PC-9 (cell line): Measurements from ENCODE around the gene VWDE.

Source experiments
- CTCF ChIP-seq: fragments of 200-600 bp; sonication (generic); conservative IDR thresholded peaks from 2 replicates; pipeline ENCODE4 v1.6.1; 2017; ENCODE audit warnings: mixed run types, antibody characterized with exemption, mild to moderate bottlenecking, moderate library complexity
- EZH2 ChIP-seq: fragments of 200-600 bp; sonication (generic); IDR thresholded peaks from 2 replicates; pipeline ENCODE4 v1.8.0; 2017; ENCODE audit warnings: antibody characterized with exemption, low read depth

DNA sequence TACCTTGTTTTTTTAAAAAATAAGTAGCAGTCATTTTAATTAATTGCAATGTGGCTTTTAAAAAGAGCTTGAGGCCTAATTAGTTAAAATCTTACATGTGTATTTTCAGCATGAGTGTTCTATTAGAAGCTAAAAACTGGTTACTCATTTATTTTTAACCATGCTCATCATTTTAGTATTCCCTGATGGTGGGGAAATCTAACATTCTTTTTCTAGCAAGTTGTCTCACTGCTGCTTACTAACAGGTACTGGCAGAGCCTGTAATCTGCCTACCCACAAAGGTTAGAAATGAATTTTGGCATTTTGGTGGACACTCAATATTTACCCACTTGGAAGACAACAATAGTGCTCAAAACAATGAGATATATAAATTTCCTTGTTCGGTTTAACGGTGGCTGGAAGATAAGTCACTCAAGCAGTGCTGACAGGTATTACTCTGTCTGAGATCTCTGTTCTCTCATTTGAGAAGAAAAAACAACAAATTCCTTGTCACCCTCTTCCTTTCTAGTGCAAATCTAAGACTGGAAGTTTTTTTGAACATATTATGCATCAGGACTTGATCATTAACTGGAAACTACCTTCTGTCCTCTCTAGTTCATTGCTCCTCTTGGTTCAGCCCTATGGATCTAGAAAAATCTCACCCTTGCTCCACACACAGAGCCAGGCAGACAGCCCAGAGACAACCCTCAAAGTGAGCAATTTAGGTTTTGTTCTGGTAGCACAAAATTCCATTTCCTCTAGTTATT is 83.3 kb downstream of the VWDE start:
- TF ChIP-seq CTCF (no peak), EZH2 (no peak)
